Measurements from ENCODE around the gene HSD17B3. TPM values are rescaled to one million over a fixed set of nuclear protein-coding genes. Genes with fewer than 3 reads are reported as not detected.
"Not testable (repeated sequence)": the region's sequence is repeated elsewhere in the genome, so short reads cannot be mapped to it uniquely, and the experiment has no call there.

The HSD17B3 gene
- polyA plus RNA-seq, 1 donor from 2014 or later, result not detected

DNA sequence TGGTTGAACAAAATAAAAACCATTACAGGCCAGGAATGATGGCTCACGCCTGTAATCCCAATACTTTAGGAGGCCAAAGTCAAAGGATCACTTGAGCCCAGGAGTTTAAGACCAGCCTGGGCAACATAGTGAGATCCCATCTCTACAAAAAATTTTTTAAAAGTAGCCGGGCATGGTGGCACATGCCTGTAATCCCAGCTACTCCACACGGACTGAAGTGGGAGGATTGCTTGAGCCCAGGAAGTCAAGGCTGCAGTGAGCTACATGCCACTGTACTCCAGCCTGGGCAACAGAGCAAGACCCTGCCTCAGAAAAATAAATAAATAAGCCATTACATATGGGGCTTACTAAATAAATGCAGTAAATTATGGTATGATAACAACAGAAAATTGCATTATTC lies 20.2 kb upstream of the HSD17B3 start:
- not testable (repeated sequence) for H3F3A ChIP-seq (ENCODE audit: insufficient read depth, low read length, poor library complexity, severe bottlenecking); H3K79me2 ChIP-seq (replicated peaks; ENCODE audit: insufficient read depth, low read length); H2AFZ ChIP-seq (ENCODE audit: low read depth, low read length); H3K4me3 ChIP-seq (ENCODE audit: low read length); H3K9me2 ChIP-seq (ENCODE audit: insufficient read depth, low read length); H3K9ac ChIP-seq (ENCODE audit: low read length); H4K20me1 ChIP-seq (ENCODE audit: insufficient read depth); H3K9me3 ChIP-seq (ENCODE audit: low read length); H3K4me2 ChIP-seq (ENCODE audit: low read length); H3K36me3 ChIP-seq (ENCODE audit: insufficient read depth, low read length); H3K27me3 ChIP-seq (ENCODE audit: insufficient read depth, low read depth, low read length); H3K27ac ChIP-seq (ENCODE audit: low read length)

GRCh38 chr9:96321515-96321914 lies 19.5 kb upstream of the HSD17B3 start:
- no peaks in the 10 kb centered on the region for H3K27me3 ChIP-seq (ENCODE audit: insufficient read depth, low read depth, low read length)
- TF ChIP-seq RAD21 (conservative IDR thresholded peaks at IDR 0.05) (no peak), EZH2 (IDR thresholded peaks at IDR 0.05; ENCODE audit: borderline replicate concordance, insufficient read depth, low read length, poor library complexity, severe bottlenecking) (no peak), CTCF (IDR thresholded peaks at IDR 0.05; ENCODE audit: poor library complexity, severe bottlenecking) (no peak), EP300 (conservative IDR thresholded peaks at IDR 0.05; ENCODE audit: poor library complexity, severe bottlenecking) (no peak), MXI1 (conservative IDR thresholded peaks at IDR 0.05; ENCODE audit: poor library complexity, severe bottlenecking) (no peak), SMC3 (conservative IDR thresholded peaks at IDR 0.05; ENCODE audit: poor library complexity) (no peak), TAF1 (IDR thresholded peaks at IDR 0.05; ENCODE audit: low read depth) (no peak), POLR2AphosphoS5 (IDR thresholded peaks at IDR 0.05) (no peak)
- TF ChIP-seq, protein P1, sequence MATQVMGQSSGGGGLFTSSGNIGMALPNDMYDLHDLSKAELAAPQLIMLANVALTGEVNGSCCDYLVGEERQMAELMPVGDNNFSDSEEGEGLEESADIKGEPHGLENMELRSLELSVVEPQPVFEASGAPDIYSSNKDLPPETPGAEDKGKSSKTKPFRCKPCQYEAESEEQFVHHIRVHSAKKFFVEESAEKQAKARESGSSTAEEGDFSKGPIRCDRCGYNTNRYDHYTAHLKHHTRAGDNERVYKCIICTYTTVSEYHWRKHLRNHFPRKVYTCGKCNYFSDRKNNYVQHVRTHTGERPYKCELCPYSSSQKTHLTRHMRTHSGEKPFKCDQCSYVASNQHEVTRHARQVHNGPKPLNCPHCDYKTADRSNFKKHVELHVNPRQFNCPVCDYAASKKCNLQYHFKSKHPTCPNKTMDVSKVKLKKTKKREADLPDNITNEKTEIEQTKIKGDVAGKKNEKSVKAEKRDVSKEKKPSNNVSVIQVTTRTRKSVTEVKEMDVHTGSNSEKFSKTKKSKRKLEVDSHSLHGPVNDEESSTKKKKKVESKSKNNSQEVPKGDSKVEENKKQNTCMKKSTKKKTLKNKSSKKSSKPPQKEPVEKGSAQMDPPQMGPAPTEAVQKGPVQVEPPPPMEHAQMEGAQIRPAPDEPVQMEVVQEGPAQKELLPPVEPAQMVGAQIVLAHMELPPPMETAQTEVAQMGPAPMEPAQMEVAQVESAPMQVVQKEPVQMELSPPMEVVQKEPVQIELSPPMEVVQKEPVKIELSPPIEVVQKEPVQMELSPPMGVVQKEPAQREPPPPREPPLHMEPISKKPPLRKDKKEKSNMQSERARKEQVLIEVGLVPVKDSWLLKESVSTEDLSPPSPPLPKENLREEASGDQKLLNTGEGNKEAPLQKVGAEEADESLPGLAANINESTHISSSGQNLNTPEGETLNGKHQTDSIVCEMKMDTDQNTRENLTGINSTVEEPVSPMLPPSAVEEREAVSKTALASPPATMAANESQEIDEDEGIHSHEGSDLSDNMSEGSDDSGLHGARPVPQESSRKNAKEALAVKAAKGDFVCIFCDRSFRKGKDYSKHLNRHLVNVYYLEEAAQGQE (IDR thresholded peaks at IDR 0.05; ENCODE audit: borderline replicate concordance), result no peak
- no peak overlapping the region for H3K27ac ChIP-seq (ENCODE audit: low read length)
- no peak overlapping the region for H3K4me2 ChIP-seq (ENCODE audit: low read length)
- no peak overlapping the region for H3K9ac ChIP-seq (ENCODE audit: low read length)
- no peaks in the 10 kb centered on the region for H3K36me3 ChIP-seq (ENCODE audit: insufficient read depth, low read length)
- no peaks in the 10 kb centered on the region for H3K79me2 ChIP-seq (replicated peaks; ENCODE audit: insufficient read depth, low read length)
- no peaks in the 10 kb centered on the region for H3F3A ChIP-seq (ENCODE audit: insufficient read depth, low read length, poor library complexity, severe bottlenecking)
- no peak overlapping the region for H2AFZ ChIP-seq (ENCODE audit: low read depth, low read length)
- no peaks in the 10 kb centered on the region for H3K9me2 ChIP-seq (ENCODE audit: insufficient read depth, low read length)
- H4K20me1 ChIP-seq (ENCODE audit: insufficient read depth), result no peaks in the 10 kb centered on the region
- no peaks in the 10 kb centered on the region for H3K9me3 ChIP-seq (ENCODE audit: low read length)
- no peak overlapping the region for H3K4me3 ChIP-seq (ENCODE audit: low read length)

DNA sequence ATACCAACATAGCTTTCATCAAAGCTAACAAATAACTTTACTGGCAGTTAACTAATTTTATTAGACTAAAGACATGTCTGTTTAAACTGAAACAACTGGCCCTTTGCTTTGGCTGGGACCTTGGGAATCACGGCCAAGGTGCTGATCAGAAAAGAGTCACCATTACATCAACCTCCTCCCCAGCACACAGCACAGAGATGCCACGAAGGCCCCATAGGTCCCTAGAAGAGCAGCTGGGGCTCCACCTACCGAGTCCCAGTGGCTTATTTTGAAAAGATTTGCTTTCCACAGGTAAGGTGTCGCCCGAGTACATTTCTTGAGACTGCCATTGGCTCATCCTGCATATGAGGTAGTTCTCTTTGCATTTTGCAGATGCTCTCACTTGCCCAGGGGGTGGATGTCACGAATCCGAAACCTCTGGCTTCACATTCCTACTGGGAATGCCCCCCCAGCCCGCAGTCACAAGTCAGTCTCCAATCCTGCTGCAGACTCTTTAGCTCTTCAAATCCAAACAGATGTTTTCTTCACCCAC lies 18.8 kb upstream of the HSD17B3 start:
- H3K36me3 ChIP-seq (ENCODE audit: insufficient read depth, low read length), result no peaks in the 10 kb centered on the region
- H3K27me3 ChIP-seq (ENCODE audit: insufficient read depth, low read depth, low read length), result no peaks in the 10 kb centered on the region
- H4K20me1 ChIP-seq (ENCODE audit: insufficient read depth), result no peaks in the 10 kb centered on the region
- no peaks in the 10 kb centered on the region for H3F3A ChIP-seq (ENCODE audit: insufficient read depth, low read length, poor library complexity, severe bottlenecking)
- H3K4me3 ChIP-seq (ENCODE audit: low read length), result no peak overlapping the region
- no peaks in the 10 kb centered on the region for H3K79me2 ChIP-seq (replicated peaks; ENCODE audit: insufficient read depth, low read length)
- no peak overlapping the region for H3K9ac ChIP-seq (ENCODE audit: low read length)
- no peaks in the 10 kb centered on the region for H3K9me2 ChIP-seq (ENCODE audit: insufficient read depth, low read length)
- no peak overlapping the region for H3K4me2 ChIP-seq (ENCODE audit: low read length)
- H3K27ac ChIP-seq (ENCODE audit: low read length), result no peak overlapping the region
- TF ChIP-seq, protein P1 (IDR thresholded peaks at IDR 0.05; ENCODE audit: borderline replicate concordance), result no peak
- TF ChIP-seq EZH2 (IDR thresholded peaks at IDR 0.05; ENCODE audit: borderline replicate concordance, insufficient read depth, low read length, poor library complexity, severe bottlenecking) (no peak), EP300 (conservative IDR thresholded peaks at IDR 0.05; ENCODE audit: poor library complexity, severe bottlenecking) (no peak)
- H2AFZ ChIP-seq (ENCODE audit: low read depth, low read length), result no peak overlapping the region
- no peaks in the 10 kb centered on the region for H3K9me3 ChIP-seq (ENCODE audit: low read length)
